Sigmoid colon (tissue), 3 donors: Measurements from ENCODE around the gene KCNE3.

Source experiments
- POLR2A ChIP-seq, 2 donors: fragments of 450-650 bp; IDR thresholded peaks; one replicate each; pipeline ENCODE4 v1.6.1; 2016; ENCODE audit warnings: antibody characterized with exemption in 2 of 2, mild to moderate bottlenecking in 2 of 2, moderate library complexity in 2 of 2
- TF ChIP-seq, protein P1 (sequence below), 4 experiments: fragments of 450-650 bp in 3 of 4; fragments of 200-600 bp in 1 of 4; IDR thresholded peaks; one replicate each; pipeline ENCODE4 v1.5.1; 2016 to 2019; ENCODE audit warnings: antibody characterized with exemption in 4 of 4, mild to moderate bottlenecking in 3 of 4, moderate library complexity in 2 of 4

DNA sequence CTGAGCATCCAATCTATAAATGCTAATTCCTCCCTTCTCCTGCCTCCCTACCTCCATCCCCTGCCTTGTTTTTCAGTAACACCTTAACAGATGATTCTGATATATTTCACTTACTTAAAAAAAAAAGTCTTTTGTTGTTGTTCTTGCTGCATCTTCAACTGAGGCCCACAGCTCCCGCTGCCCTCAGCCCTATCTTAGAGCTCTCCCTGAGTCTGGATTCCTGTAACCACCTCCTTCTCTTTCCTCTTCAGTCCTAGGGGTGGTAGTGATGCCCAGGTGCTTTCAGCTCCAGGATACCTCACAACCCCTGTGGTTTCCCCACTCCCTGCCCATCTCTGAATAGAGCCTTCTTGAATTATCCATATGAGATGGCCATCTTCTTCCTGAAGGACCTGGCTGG is 3.7 kb upstream of the KCNE3 start:
- TF ChIP-seq, protein P1, sequence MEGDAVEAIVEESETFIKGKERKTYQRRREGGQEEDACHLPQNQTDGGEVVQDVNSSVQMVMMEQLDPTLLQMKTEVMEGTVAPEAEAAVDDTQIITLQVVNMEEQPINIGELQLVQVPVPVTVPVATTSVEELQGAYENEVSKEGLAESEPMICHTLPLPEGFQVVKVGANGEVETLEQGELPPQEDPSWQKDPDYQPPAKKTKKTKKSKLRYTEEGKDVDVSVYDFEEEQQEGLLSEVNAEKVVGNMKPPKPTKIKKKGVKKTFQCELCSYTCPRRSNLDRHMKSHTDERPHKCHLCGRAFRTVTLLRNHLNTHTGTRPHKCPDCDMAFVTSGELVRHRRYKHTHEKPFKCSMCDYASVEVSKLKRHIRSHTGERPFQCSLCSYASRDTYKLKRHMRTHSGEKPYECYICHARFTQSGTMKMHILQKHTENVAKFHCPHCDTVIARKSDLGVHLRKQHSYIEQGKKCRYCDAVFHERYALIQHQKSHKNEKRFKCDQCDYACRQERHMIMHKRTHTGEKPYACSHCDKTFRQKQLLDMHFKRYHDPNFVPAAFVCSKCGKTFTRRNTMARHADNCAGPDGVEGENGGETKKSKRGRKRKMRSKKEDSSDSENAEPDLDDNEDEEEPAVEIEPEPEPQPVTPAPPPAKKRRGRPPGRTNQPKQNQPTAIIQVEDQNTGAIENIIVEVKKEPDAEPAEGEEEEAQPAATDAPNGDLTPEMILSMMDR (IDR thresholded peaks at IDR 0.05): no peak
- no peak for TF ChIP-seq POLR2A (IDR thresholded peaks at IDR 0.05)
